Lower leg skin (tissue), 4 donors: ENCODE measurements around the gene NOSTRIN. TPM values are rescaled to one million over a fixed set of nuclear protein-coding genes. Genes with fewer than 3 reads are reported as not detected.

Experiments
- DNase-seq, 2 donors: peaks; one replicate each; pipeline ENCODE4 v3.0.0-alpha.2; 2019; ENCODE audit warnings: low spot score in 2 of 2
- H3K4me3 ChIP-seq: fragments of 200-600 bp; sonication (generic); 2 replicates; pipeline ENCODE4 v1.5.1; 2017; ENCODE audit warnings: mild to moderate bottlenecking, low read depth; ENCODE audit not compliant: poor library complexity, severe bottlenecking
- CTCF ChIP-seq, 3 donors: fragments of 450-650 bp; IDR thresholded peaks; one replicate each; pipeline ENCODE4 v1.5.1; 2016; ENCODE audit warnings: antibody characterized with exemption in 3 of 3, mild to moderate bottlenecking in 3 of 3, moderate library complexity in 2 of 3
- POLR2A ChIP-seq, 2 donors: fragments of 450-650 bp; IDR thresholded peaks; one replicate each; pipeline ENCODE4 v1.6.1; 2016 to 2017; ENCODE audit warnings: antibody characterized with exemption in 2 of 2, mild to moderate bottlenecking in 1 of 2, moderate library complexity in 1 of 2
- WGBS, 2 donors: methylation state at CpG; one replicate each; pipeline ENCODE4 v1.1.5; 2018; 5-methylcytosine and 5-hydroxymethylcytosine counted together
- intact Hi-C: fragments of 100-400 bp; cut with DNase I; formaldehyde crosslinking; loops from one replicate; pipeline ENCODE4 v1.15.0; 2023; ENCODE audit warnings: low total_unique reads
- total RNA-seq, 4 donors: library from RNA; depleted of rRNA; stranded (reverse); fragments of >200 nt; gene quantifications; one replicate each; pipeline ENCODE4 v1.1.0, GENCODE V29; 2016

Gene NOSTRIN
- total RNA-seq, 4 donors from 2014 or later: 3.0 to 20.8 (median 11.0) TPM

GRCh38 chr2:168810235-168810634 lies 7.8 kb downstream of the NOSTRIN start:
- intact Hi-C loops: no loop called here
- H3K4me3 ChIP-seq: no peak overlapping the region
- 90 to 92% methylated on average over 2 of the region's 2 CpGs for WGBS, 2 donors
- no peak for TF ChIP-seq POLR2A (IDR thresholded peaks at IDR 0.05)
- DNase-seq: no peak

DNA sequence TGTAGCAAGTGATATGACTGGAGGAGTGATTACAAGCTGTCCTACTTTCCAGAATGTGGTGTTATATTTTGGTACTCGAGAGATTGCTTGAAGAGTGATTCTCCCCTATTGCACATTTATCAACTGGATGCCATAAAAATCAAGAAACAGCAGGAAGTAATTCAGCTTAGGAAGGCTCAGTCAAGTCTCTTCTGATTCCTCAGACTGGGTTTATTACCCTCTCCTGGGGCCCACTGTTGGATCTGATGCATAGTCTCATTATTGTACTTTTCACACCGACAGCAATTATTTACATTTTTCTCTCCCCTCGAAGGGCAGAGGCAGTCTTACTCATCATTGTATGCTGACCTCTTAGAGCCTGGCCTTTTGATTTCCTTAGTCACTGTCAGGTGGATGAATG lies 9.3 kb downstream of the NOSTRIN start:
- TF ChIP-seq POLR2A (IDR thresholded peaks at IDR 0.05) (no peak), CTCF (IDR thresholded peaks at IDR 0.05) (no peak)
- intact Hi-C loops: no loop called here
- no peak overlapping the region for H3K4me3 ChIP-seq
- DNase-seq: no peak
- WGBS, 2 donors: 63 to 71% methylated on average over 3 of the region's 3 CpGs

- TF ChIP-seq CTCF (IDR thresholded peaks at IDR 0.05): no peak
- TF ChIP-seq POLR2A (IDR thresholded peaks at IDR 0.05): no peak
- no peak for DNase-seq
- no peak overlapping the region for H3K4me3 ChIP-seq
- intact Hi-C loops: no loop called here
- WGBS, 2 donors: 65 to 86% methylated on average over 2 of the region's 2 CpGs
These were observed 11.6 kb downstream of the NOSTRIN start for GRCh38 chr2:168814046-168814445.

DNA sequence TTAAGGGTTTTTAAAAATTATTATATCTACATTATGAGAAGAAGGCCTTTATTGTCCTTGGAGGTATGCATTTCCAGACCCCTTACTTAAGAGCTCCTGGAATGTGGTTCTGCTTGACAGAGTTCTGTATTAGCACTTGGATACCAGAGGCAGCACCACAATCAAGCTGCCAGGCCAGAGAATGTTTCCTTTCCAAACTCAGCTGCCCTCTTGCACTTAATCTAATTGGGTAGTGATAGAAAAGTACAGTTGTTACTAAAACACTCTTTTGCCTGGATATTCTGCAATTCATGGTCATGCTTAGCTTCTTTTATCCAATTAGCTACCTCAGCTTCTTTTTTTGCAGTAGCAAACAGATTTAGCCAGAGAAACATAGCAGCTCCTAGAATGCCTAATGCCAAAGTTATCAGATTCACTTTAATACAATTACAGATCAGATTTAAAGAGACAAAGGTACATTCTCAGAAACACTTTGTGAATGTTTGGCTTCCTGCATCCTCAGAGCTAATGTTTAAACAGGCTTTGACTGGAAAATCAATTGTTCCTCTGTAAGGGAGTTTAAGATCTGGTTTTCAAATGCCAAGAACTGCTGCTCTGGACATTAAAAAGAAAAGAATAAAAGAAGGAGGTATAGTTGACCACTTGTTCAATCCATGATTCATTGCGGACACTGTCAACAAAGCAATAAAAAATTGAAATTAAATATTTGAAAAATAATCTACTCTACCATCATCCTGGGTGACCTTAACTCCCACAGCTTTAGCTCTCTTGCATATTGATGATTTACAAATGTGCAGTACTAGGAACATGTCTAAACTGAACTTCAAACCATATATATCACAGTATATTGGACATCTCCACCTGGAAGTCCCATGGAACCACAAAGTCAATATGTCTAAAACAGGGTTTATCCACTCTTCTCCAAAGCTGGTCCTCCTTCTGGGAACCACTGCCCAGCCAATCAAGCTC lies 12.8 kb downstream of the NOSTRIN start:
- no peak for DNase-seq
- TF ChIP-seq CTCF (IDR thresholded peaks at IDR 0.05) (no peak), POLR2A (IDR thresholded peaks at IDR 0.05) (no peak)
- H3K4me3 ChIP-seq: no peak overlapping the region
- 97 to 98% methylated on average over 1 of the region's 1 CpG for WGBS, 2 donors
- intact Hi-C loops: no loop called here

DNA sequence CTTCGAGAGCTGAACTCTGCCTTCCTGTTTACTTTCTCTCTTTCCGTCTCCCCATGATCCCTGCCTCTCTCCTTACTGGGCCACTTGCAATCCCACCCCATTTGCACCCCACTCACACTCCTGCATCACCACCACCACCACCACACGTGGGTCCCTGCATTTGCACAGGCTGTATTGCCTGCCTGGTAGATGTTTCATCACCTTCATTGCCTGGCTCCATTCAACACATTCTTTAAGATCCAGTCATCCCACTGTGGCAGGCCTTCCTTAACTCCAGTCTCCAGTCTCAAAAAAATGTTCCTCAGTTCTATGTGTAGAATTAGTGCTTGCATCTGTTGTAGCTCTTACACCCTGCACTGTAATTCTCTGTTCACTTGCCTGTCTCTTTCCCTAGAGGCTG lies 13.9 kb downstream of the NOSTRIN start:
- no peak for TF ChIP-seq POLR2A (IDR thresholded peaks at IDR 0.05)
- no peak for TF ChIP-seq CTCF (IDR thresholded peaks at IDR 0.05)
- intact Hi-C loops: no loop called here
- no peak overlapping the region for H3K4me3 ChIP-seq
- WGBS, 2 donors: 81 to 85% methylated on average over 3 of the region's 3 CpGs
- no peak for DNase-seq

DNA sequence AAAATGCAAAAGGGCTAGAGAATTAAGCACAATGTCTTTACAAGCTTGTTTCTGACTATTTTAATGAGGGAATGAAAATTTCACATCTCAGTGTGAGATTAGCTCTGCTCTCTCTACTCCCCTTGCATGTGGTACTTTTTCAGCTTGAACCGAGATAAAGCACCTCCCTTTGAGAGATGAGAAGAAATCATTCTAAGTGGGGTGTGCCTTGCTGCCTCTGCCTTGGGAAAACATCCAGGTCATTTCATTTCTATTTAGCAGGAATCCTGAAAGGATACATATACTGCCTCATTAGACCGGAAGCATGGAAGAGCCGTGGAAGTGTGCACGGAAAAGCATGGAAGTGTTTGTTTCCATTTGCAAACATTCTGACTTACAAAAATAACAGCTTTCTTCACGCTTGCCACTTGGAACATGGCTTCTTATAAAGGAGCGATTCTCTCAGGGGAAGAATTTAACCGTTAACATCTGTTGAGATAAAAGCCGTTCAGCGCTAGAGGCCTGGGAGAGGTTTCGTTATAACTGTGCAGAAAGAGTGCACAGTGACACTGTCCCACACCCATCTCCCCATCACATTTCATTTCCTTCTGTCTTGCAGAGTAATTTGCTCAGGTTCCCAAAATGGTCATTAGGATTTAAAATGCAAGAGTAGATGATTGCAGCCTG lies 16.7 kb downstream of the NOSTRIN start:
- TF ChIP-seq POLR2A (IDR thresholded peaks at IDR 0.05) (no peak), CTCF (IDR thresholded peaks at IDR 0.05) (no peak)
- DNase-seq: no peak
- intact Hi-C loops: no loop called here
- no peak overlapping the region for H3K4me3 ChIP-seq
- 45 to 50% methylated on average over 10 of the region's 10 CpGs for WGBS, 2 donors
